H1 (cell line): Measurements from ENCODE around the gene DCAF7. TPM values are rescaled to one million over a fixed set of nuclear protein-coding genes. Genes with fewer than 3 reads are reported as not detected.

Experiments used
- CTCF ChIA-PET: fragments of 300-600 bp; sonication (Branson Sonifier 250); formaldehyde crosslinking; loops from one replicate; lab custom pipeline; 2021; ENCODE audit not compliant: partially characterized antibody; lab: Charles Lee
- POLR2A ChIA-PET: fragments of 300-600 bp; sonication (Branson Sonifier 250); formaldehyde crosslinking; loops from one replicate; lab custom pipeline; 2021; ENCODE audit warnings: inconsistent platforms; ENCODE audit not compliant: partially characterized antibody; lab: Charles Lee
- DNase-seq, 2 experiments: peaks; one replicate each; pipeline versions ENCODE4 v3.0.0 to v3.0.0-alpha.2; 2010 to 2022; ENCODE audit warnings: low spot score in 2 of 2, low read depth in 1 of 2, mixed read lengths in 1 of 2
- FAIRE-seq: peaks from 2 replicates; lab custom pipeline; 2011; peaks lifted over from hg19 to GRCh38; lab: Jason Lieb, UNC
- H2AFZ ChIP-seq: 2 replicates; pipeline ENCODE4 v1.8.1; 2012; ENCODE audit warnings: low read length, inconsistent platforms
- H2AK5ac ChIP-seq: 2 replicates; pipeline ENCODE4 v1.6.1; 2013; ENCODE audit warnings: low read depth, low read length
- H2BK120ac ChIP-seq: replicated peaks from 2 replicates; pipeline ENCODE3; 2013; ENCODE audit warnings: low read depth, low read length, inconsistent platforms
- H2BK12ac ChIP-seq: 2 replicates; pipeline ENCODE4 v1.6.1; 2013; ENCODE audit warnings: low read depth, low read length
- H2BK15ac ChIP-seq: 2 replicates; pipeline ENCODE4 v1.6.1; 2013; ENCODE audit warnings: low read length
- H2BK20ac ChIP-seq: 2 replicates; pipeline ENCODE4 v1.6.1; 2013; ENCODE audit warnings: low read length
- H2BK5ac ChIP-seq: 2 replicates; pipeline ENCODE4 v1.6.1; 2013; ENCODE audit warnings: low read depth, low read length
- H3K14ac ChIP-seq: 2 replicates; pipeline ENCODE4 v1.6.1; 2013; ENCODE audit warnings: inconsistent platforms; ENCODE audit not compliant: insufficient read length
- H3K18ac ChIP-seq: 2 replicates; pipeline ENCODE4 v1.6.1; 2013; ENCODE audit warnings: low read length; ENCODE audit errors: extremely low read depth
- H3K23ac ChIP-seq: 2 replicates; pipeline ENCODE4 v1.6.1; 2013; ENCODE audit warnings: inconsistent platforms; ENCODE audit not compliant: insufficient read length
- H3K23me2 ChIP-seq: 2 replicates; pipeline ENCODE4 v1.6.1; 2013; ENCODE audit warnings: low read depth, low read length
- H3K27ac ChIP-seq: 2 replicates; pipeline ENCODE4 v1.6.1; 2011; ENCODE audit warnings: low read depth, low read length, inconsistent platforms
- H3K27me3 ChIP-seq, 4 experiments: replicated peaks in 1 of 4; 1 replicate in 1 of 4; 2 replicates in 3 of 4; pipeline versions ENCODE4 v1.6.1 to v1.8.1; 2011 to 2013; ENCODE audit warnings: low read length in 3 of 4, mild to moderate bottlenecking in 3 of 4, inconsistent platforms in 2 of 4, mixed read lengths in 2 of 4, moderate library complexity in 1 of 4; ENCODE audit not compliant: control insufficient read depth in 3 of 4, insufficient read depth in 3 of 4; ENCODE audit errors: extremely low read depth in 1 of 4
- H3K36me3 ChIP-seq, 4 experiments: 2 replicates each; pipeline versions ENCODE4 v1.6.1 to v1.8.1; 2011 to 2013; ENCODE audit warnings: mild to moderate bottlenecking in 4 of 4, low read length in 3 of 4, moderate library complexity in 2 of 4, control low read depth in 1 of 4, inconsistent platforms in 1 of 4; ENCODE audit not compliant: insufficient read depth in 4 of 4, control insufficient read depth in 2 of 4
- H3K4ac ChIP-seq: replicated peaks from 2 replicates; pipeline ENCODE3; 2013; ENCODE audit warnings: low read length, low read depth, mixed read lengths, inconsistent platforms; ENCODE audit not compliant: insufficient read length
- H3K4me1 ChIP-seq, 4 experiments: replicated peaks in 1 of 4; 1 replicate in 1 of 4; 2 replicates in 3 of 4; pipeline versions ENCODE4 v1.6.1 to v1.8.1; 2011 to 2013; ENCODE audit warnings: low read length in 3 of 4, inconsistent platforms in 2 of 4, mixed read lengths in 1 of 4; ENCODE audit not compliant: insufficient read depth in 4 of 4, control insufficient read depth in 3 of 4
- H3K4me2 ChIP-seq, 2 experiments: 2 replicates each; pipeline versions ENCODE4 v1.6.1 to v1.8.1; 2011 to 2013; ENCODE audit warnings: low read depth in 2 of 2, low read length in 2 of 2, control low read depth in 1 of 2, inconsistent platforms in 1 of 2, mild to moderate bottlenecking in 1 of 2; ENCODE audit not compliant: insufficient read depth in 1 of 2
- H3K4me3 ChIP-seq, 4 experiments: fragments of 200-600, 300-600 bp in 1 of 4; sonication (generic), shearing (Covaris generic), sonication (Bioruptor Twin) in 1 of 4; 2 replicates each; pipeline versions ENCODE4 v1.5.1 to v1.8.1; 2011 to 2016; ENCODE audit warnings: low read length in 4 of 4, low read depth in 3 of 4, control low read depth in 2 of 4, inconsistent platforms in 2 of 4, mild to moderate bottlenecking in 2 of 4, mixed read lengths in 1 of 4, moderate library complexity in 1 of 4; ENCODE audit not compliant: insufficient read depth in 2 of 4; ENCODE audit errors: extremely low read depth in 1 of 4
- H3K56ac ChIP-seq: replicated peaks from 2 replicates; pipeline ENCODE3; 2013; ENCODE audit warnings: low read depth, mild to moderate bottlenecking, mixed read lengths, low read length, inconsistent platforms; ENCODE audit not compliant: insufficient read length
- H3K79me1 ChIP-seq: 2 replicates; pipeline ENCODE4 v1.6.1; 2013; ENCODE audit warnings: low read depth, low read length, control low read depth
- H3K79me2 ChIP-seq, 2 experiments: 2 replicates each; pipeline versions ENCODE4 v1.6.1 to v1.8.1; 2012 to 2013; ENCODE audit warnings: low read length in 2 of 2, mild to moderate bottlenecking in 2 of 2, inconsistent platforms in 1 of 2; ENCODE audit not compliant: insufficient read depth in 2 of 2, control insufficient read depth in 1 of 2
- H3K9ac ChIP-seq, 4 experiments: replicated peaks in 1 of 4; 1 replicate in 1 of 4; 2 replicates in 3 of 4; pipeline versions ENCODE4 v1.6.1 to v1.8.1; 2011 to 2013; ENCODE audit warnings: low read depth in 3 of 4, low read length in 3 of 4, control low read depth in 2 of 4, mild to moderate bottlenecking in 2 of 4, moderate library complexity in 2 of 4, inconsistent platforms in 1 of 4; ENCODE audit errors: extremely low read depth in 1 of 4
- H3K9me3 ChIP-seq, 2 experiments: 2 replicates each; pipeline versions ENCODE4 v1.6.1 to v1.8.1; 2012 to 2013; ENCODE audit warnings: mild to moderate bottlenecking in 2 of 2, moderate library complexity in 2 of 2, control low read depth in 1 of 2, inconsistent platforms in 1 of 2, low read depth in 1 of 2, low read length in 1 of 2, mixed read lengths in 1 of 2; ENCODE audit not compliant: insufficient read depth in 2 of 2
- H4K20me1 ChIP-seq, 2 experiments: replicated peaks in 1 of 2; 2 replicates each; pipeline versions ENCODE3 to v1.8.1; 2011 to 2013; ENCODE audit warnings: inconsistent platforms in 2 of 2, low read length in 2 of 2, mild to moderate bottlenecking in 1 of 2; ENCODE audit not compliant: insufficient read depth in 2 of 2, control insufficient read depth in 1 of 2
- H4K5ac ChIP-seq: 2 replicates; pipeline ENCODE4 v1.6.1; 2013; ENCODE audit warnings: low read length, low read depth, mixed read lengths, inconsistent platforms; ENCODE audit not compliant: insufficient read length
- H4K8ac ChIP-seq: 2 replicates; pipeline ENCODE4 v1.8.0; 2013; ENCODE audit warnings: mild to moderate bottlenecking, moderate library complexity, low read length, inconsistent platforms; ENCODE audit not compliant: insufficient read depth; ENCODE audit errors: extremely low read depth
- H4K91ac ChIP-seq: replicated peaks from 2 replicates; pipeline ENCODE3; 2013; ENCODE audit warnings: low read length, mixed read lengths, inconsistent platforms; ENCODE audit not compliant: insufficient read length
- ASH2L ChIP-seq: fragments of 200-600, 300-600 bp; sonication (generic); IDR thresholded peaks from one replicate; pipeline ENCODE4 v1.7.1; 2017; ENCODE audit warnings: low read length
- BACH1 ChIP-seq: IDR thresholded peaks from 2 replicates; pipeline ENCODE4 v1.6.1; 2012; ENCODE audit warnings: low read length, improper control_type of control experiment
- BCL11A ChIP-seq, 2 experiments: IDR thresholded peaks; one replicate each; pipeline ENCODE4 v1.6.1; 2011; ENCODE audit warnings: low read depth in 2 of 2, low read length in 2 of 2, mild to moderate bottlenecking in 2 of 2
- CBX5 ChIP-seq: fragments of 300-800, 300-1000 bp; sonication (generic); IDR thresholded peaks from 2 replicates; pipeline ENCODE4 v1.7.1; 2016; ENCODE audit warnings: antibody characterized with exemption, low read length, low read depth
- CEBPB ChIP-seq: IDR thresholded peaks from 2 replicates; pipeline ENCODE4 v1.6.1; 2012; ENCODE audit warnings: low read depth, low read length
- JUND ChIP-seq: IDR thresholded peaks from 2 replicates; pipeline ENCODE4 v1.6.1; 2011; ENCODE audit warnings: mild to moderate bottlenecking, improper control_type of control experiment, low read length
- RBBP5 ChIP-seq: IDR thresholded peaks from 2 replicates; pipeline ENCODE4 v1.7.1; 2012; ENCODE audit warnings: low read depth, mild to moderate bottlenecking, inconsistent platforms, low read length, moderate library complexity, borderline replicate concordance
- SIRT6 ChIP-seq: IDR thresholded peaks from one replicate; pipeline ENCODE4 v1.7.1; 2012; ENCODE audit warnings: low read length, inconsistent platforms
- SIX5 ChIP-seq: IDR thresholded peaks from 2 replicates; pipeline ENCODE4 v1.6.1; 2011; ENCODE audit warnings: mild to moderate bottlenecking, low read depth, low read length
- TAF1 ChIP-seq: IDR thresholded peaks from 2 replicates; pipeline ENCODE4 v1.6.1; 2011; ENCODE audit warnings: mild to moderate bottlenecking, low read depth, low read length
- ZNF274 ChIP-seq: IDR thresholded peaks from 2 replicates; pipeline ENCODE4 v1.7.0; 2012; ENCODE audit warnings: low read length, borderline replicate concordance; ENCODE audit errors: extremely low read depth
- WGBS, 2 experiments: shearing (Covaris generic) in 1 of 2; methylation state at CpG; one replicate each; pipeline versions ENCODE4 v1.1.6 to v1.1.7; 2013 to 2015; ENCODE audit warnings: low lambda C conversion rate in 2 of 2, mixed read lengths in 2 of 2, inconsistent platforms in 1 of 2, low coverage in 1 of 2, missing lambda C conversion rate in 1 of 2; ENCODE audit not compliant: insufficient replicate concordance in 2 of 2, insufficient coverage in 1 of 2, insufficient read length in 1 of 2; ENCODE audit errors: extremely low coverage in 1 of 2, missing lambda C conversion rate in 1 of 2; 5-methylcytosine and 5-hydroxymethylcytosine counted together
- polyA plus RNA-seq, 7 experiments: library from polyadenylated mRNA; depleted of rRNA in 3 of 7; stranded (reverse) in 5 of 7; unstranded in 2 of 7; fragments of >200 nt in 5 of 7; fragments of 200-250 nt in 2 of 7; gene quantifications; 1 replicate in 5 of 7; 2 replicates in 1 of 7; 4 replicates in 1 of 7; pipeline versions ENCODE4 v1.2.1 to v1.2.3, GENCODE V29; 2011 to 2013; ENCODE audit warnings: missing spikeins in 2 of 7, mixed read lengths in 2 of 7
- total RNA-seq: library from RNA; stranded (reverse); fragmentation: NEBNext Ultra II Directional; extraction: Animal tissue kit (Norgen Biotek cat#: 25700); gene quantifications from 2 replicates; pipeline ENCODE4 v1.2.1, GENCODE V29; 2021
- TF ChIP-seq, protein P1 (sequence below), 3 experiments: IDR thresholded peaks; 1 replicate in 2 of 3; 2 replicates in 1 of 3; pipeline versions ENCODE4 v1.5.1 to v1.6.1; 2011; ENCODE audit warnings: low read length in 3 of 3, mild to moderate bottlenecking in 3 of 3, inconsistent platforms in 2 of 3, low read depth in 1 of 3, moderate library complexity in 1 of 3; ENCODE audit not compliant: insufficient read depth in 1 of 3; ENCODE audit errors: control extremely low read depth in 1 of 3

Gene DCAF7
- total and polyA plus RNA-seq, 2 of the 8 experiments (the other 6 are each of a cell fraction or from before 2014, with no cell fraction given) = 74.9 to 94.1 TPM

- Histone ChIP-seq H3K18ac (no peak overlapping the region), H3K4ac (no peak overlapping the region), H3K4me3 (no peak overlapping the region), H3K27ac (peak overlapping the region; percentile 20; the same call in 1 of the 2 replicates), H4K8ac (no peak overlapping the region), H2BK20ac (no peak overlapping the region), H2BK120ac (no peak overlapping the region), H3K36me3 (peaks cover 0 to 7% (median 1%) of the 10 kb centered on the region in 4 experiments; a peak in 3 of 8 replicates), H2BK12ac (no peak overlapping the region), H3K4me1 (peaks cover 0 to 6% (median 4%) of the 10 kb centered on the region in 4 experiments; a peak in 4 of 7 replicates), H3K23me2 (no peaks in the 10 kb centered on the region; the same call in 1 of the 2 replicates), H3K4me2 (peak overlapping the region in 1 of 2 experiments; percentile 1; a peak in 1 of 4 replicates), H3K79me1 (no peaks in the 10 kb centered on the region; the same call in 1 of the 2 replicates), H3K14ac (no peak overlapping the region), H4K91ac (no peak overlapping the region), H3K56ac (no peak overlapping the region), H3K9ac (no peak overlapping the region), H3K27me3 (no peaks in the 10 kb centered on the region), H2AK5ac (no peak overlapping the region), H3K23ac (no peak overlapping the region), H2BK15ac (no peak overlapping the region), H4K5ac (no peak overlapping the region), H4K20me1 (peaks cover 0 to 2% of the 10 kb centered on the region in 2 experiments), H2AFZ (no peak overlapping the region), H3K79me2 (no peaks in the 10 kb centered on the region; a peak in 1 of 4 replicates), H3K9me3 (no peaks in the 10 kb centered on the region), H2BK5ac (no peak overlapping the region)
- DNase-seq = no peak
- ChIA-PET CTCF (interaction anchor here (0.6 to 3.0 kb wide), 6 partner anchors 22 to 76 kb away, joined by 3 to 12 read pairs (median 4); no protein-coding TSS in a partner anchor), POLR2A (no interaction called here)
- WGBS, 2 experiments = 76% methylated on average over 4 of the region's 4 CpGs; no CpG with 5 or more reads in 1 of the 2 experiments
- no peak for FAIRE-seq
- TF ChIP-seq CBX5 = no peak
- TF ChIP-seq JUND = no peak
- TF ChIP-seq CEBPB = no peak
- TF ChIP-seq ASH2L = no peak
- TF ChIP-seq SIRT6 = no peak
- no peak for TF ChIP-seq ZNF274
- no peak for TF ChIP-seq BACH1
- TF ChIP-seq BCL11A (IDR thresholded peaks at IDR 0.05; ENCODE audit: low read depth in 2 of 2, low read length in 2 of 2) = no peak
- no peak for TF ChIP-seq TAF1
- no peak for TF ChIP-seq RBBP5
- TF ChIP-seq, protein P1, sequence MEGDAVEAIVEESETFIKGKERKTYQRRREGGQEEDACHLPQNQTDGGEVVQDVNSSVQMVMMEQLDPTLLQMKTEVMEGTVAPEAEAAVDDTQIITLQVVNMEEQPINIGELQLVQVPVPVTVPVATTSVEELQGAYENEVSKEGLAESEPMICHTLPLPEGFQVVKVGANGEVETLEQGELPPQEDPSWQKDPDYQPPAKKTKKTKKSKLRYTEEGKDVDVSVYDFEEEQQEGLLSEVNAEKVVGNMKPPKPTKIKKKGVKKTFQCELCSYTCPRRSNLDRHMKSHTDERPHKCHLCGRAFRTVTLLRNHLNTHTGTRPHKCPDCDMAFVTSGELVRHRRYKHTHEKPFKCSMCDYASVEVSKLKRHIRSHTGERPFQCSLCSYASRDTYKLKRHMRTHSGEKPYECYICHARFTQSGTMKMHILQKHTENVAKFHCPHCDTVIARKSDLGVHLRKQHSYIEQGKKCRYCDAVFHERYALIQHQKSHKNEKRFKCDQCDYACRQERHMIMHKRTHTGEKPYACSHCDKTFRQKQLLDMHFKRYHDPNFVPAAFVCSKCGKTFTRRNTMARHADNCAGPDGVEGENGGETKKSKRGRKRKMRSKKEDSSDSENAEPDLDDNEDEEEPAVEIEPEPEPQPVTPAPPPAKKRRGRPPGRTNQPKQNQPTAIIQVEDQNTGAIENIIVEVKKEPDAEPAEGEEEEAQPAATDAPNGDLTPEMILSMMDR (IDR thresholded peaks at IDR 0.05; ENCODE audit: control extremely low read depth in 1 of 3, insufficient read depth in 1 of 3, low read depth in 1 of 3, low read length in 3 of 3) = no peak
- no peak for TF ChIP-seq SIX5
Measured at GRCh38 chr17:63634163-63634562, 83.9 kb downstream of the DCAF7 start.
